Calu3 (cell line): ENCODE measurements around the gene DCP1A. TPM values are rescaled to one million over a fixed set of nuclear protein-coding genes. Genes with fewer than 3 reads are reported as not detected.
"Not testable (repeated sequence)": the region's sequence is repeated elsewhere in the genome, so short reads cannot be mapped to it uniquely, and the experiment has no call there.

Experiments
- BruUV-seq: library from RNA; stranded (reverse); fragments of 400-500 nt; replicated peaks from 2 replicates; lab custom pipeline; 2021; lab: Mats Ljungman, UMichigan
- CTCF ChIA-PET: fragments of 300-600 bp; sonication (Branson Sonifier 250); formaldehyde crosslinking; loops from one replicate; lab custom pipeline; 2022; ENCODE audit warnings: antibody characterized with exemption; lab: Charles Lee
- DNase-seq: peaks from one replicate; pipeline ENCODE4 v3.0.0; 2022
- H3K27ac Mint-ChIP-seq: one replicate; pipeline ENCODE4 v1.8.0; 2022; ENCODE audit warnings: mixed read lengths; ENCODE audit not compliant: unreplicated experiment
- H3K27me3 Mint-ChIP-seq: one replicate; pipeline ENCODE4 v1.8.0; 2022; ENCODE audit warnings: mixed read lengths; ENCODE audit not compliant: unreplicated experiment
- H3K36me3 Mint-ChIP-seq: one replicate; pipeline ENCODE4 v1.8.0; 2022; ENCODE audit warnings: mild to moderate bottlenecking, moderate library complexity, mixed read lengths; ENCODE audit not compliant: insufficient read depth, unreplicated experiment
- H3K4me1 Mint-ChIP-seq: one replicate; pipeline ENCODE4 v1.8.0; 2022; ENCODE audit warnings: mild to moderate bottlenecking, low read depth, mixed read lengths; ENCODE audit not compliant: unreplicated experiment
- H3K4me3 Mint-ChIP-seq: one replicate; pipeline ENCODE4 v1.8.0; 2022; ENCODE audit warnings: mild to moderate bottlenecking, low read depth, moderate library complexity, mixed read lengths; ENCODE audit not compliant: unreplicated experiment
- H3K9me3 Mint-ChIP-seq: one replicate; pipeline ENCODE4 v1.8.0; 2022; ENCODE audit warnings: low read depth, mixed read lengths; ENCODE audit not compliant: unreplicated experiment
- CTCF ChIP-seq: fragments of 200-600 bp; IDR thresholded peaks from one replicate; pipeline ENCODE4 v1.8.0; 2022; ENCODE audit warnings: antibody characterized with exemption; ENCODE audit not compliant: unreplicated experiment
- intact Hi-C: fragments of 100-400 bp; cut with micrococcal nuclease; formaldehyde crosslinking; loops from one replicate; pipeline ENCODE4 v1.10.0; 2022; ENCODE audit not compliant: unreplicated experiment
- total RNA-seq: library from RNA; stranded (reverse); gene quantifications from 2 replicates; pipeline ENCODE4 v1.2.3, GENCODE V29; 2022

DCP1A gene
- total RNA-seq, 1 experiment from 2014 or later, result 27.4 TPM

- Mint-ChIP-seq H3K4me3 (no peak overlapping the region), H3K27ac (no peak overlapping the region), H3K9me3 (no peaks in the 10 kb centered on the region), H3K36me3 (peaks cover 20% of the 10 kb centered on the region), H3K27me3 (no peaks in the 10 kb centered on the region), H3K4me1 (peaks cover 11% of the 10 kb centered on the region)
- DNase-seq, result no peak
- no TSS peak for BruUV-seq
- intact Hi-C loops, result loop anchor here (5.0 kb wide), 1 partner anchor 128 kb away; no protein-coding TSS in a partner anchor
- CTCF ChIA-PET, result no interaction called here
- TF ChIP-seq CTCF, result no peak
These were observed 3.3 kb upstream of the DCP1A start for GRCh38 chr3:53350652-53351051.

- CTCF ChIA-PET, result interaction anchor here (0.7 to 1.2 kb wide), 6 partner anchors 9 to 127 kb away, joined by 3 to 5 read pairs (median 3); no protein-coding TSS in a partner anchor
- BruUV-seq, H3K4me1 Mint-ChIP-seq, H3K9me3 Mint-ChIP-seq, intact Hi-C loops, DNase-seq, H3K27me3 Mint-ChIP-seq: not testable (repeated sequence)
- peak overlapping the region; percentile 81 for H3K4me3 Mint-ChIP-seq
- peaks cover 25% of the 10 kb centered on the region for H3K36me3 Mint-ChIP-seq
- peak overlapping the region; percentile 74 for H3K27ac Mint-ChIP-seq
These were observed 775 bp upstream of the DCP1A start for GRCh38 chr3:53348118-53348517.

DNA sequence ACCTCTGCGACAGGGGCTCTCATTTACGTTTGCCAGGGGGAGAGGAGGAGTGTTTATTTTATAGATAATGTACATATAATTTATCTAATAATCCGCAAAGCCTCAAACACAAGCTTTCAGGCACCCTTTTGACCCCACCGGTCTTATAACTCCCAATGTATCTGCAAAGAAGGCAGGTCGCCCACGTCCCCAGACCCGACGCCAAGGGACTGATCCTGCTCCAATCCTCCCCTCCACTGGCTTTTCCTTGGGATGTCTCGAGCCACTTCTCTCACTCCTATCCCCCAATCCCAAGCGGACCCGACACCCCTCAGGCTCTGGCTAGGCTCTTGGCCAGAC is 452 bp downstream of the DCP1A start:
- Mint-ChIP-seq H3K27ac (peak overlapping the region; percentile 74), H3K27me3 (no peaks in the 10 kb centered on the region), H3K9me3 (no peaks in the 10 kb centered on the region), H3K4me3 (peak overlapping the region; percentile 81), H3K36me3 (peaks cover 25% of the 10 kb centered on the region), H3K4me1 (peaks cover 9% of the 10 kb centered on the region)
- no TSS peak for BruUV-seq
- CTCF ChIA-PET, result interaction anchor here (0.6 to 1.2 kb wide), 2 partner anchors 10 to 158 kb away, joined by 3 to 7 read pairs; no protein-coding TSS in a partner anchor
- DNase-seq, result no peak
- intact Hi-C loops, result no loop called here
- no peak for TF ChIP-seq CTCF

DNA sequence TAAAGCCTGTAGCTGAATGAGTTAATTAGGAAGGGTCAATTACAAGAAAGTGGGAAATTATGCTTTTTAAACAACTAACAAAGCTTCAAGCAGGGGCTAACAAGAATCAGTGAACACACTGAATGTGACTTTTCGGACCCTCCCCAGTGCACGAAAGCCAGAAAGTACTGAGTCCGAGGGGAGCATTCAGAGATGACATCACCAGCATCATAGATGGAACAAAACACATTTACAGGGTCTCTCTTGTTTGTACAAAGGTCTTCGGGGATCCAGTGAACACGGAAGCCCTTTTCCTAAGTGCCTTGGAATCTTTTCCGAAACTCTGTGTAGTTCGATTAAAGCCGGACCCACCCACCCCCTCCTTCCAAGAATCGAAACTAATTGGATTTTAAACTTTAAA is 829 bp downstream of the DCP1A start:
- CTCF ChIA-PET, result no interaction called here
- no peaks in the 10 kb centered on the region for H3K27me3 Mint-ChIP-seq
- no peak for TF ChIP-seq CTCF
- H3K4me1 Mint-ChIP-seq, result peaks cover 9% of the 10 kb centered on the region
- H3K27ac Mint-ChIP-seq, result peak overlapping the region; percentile 74
- H3K9me3 Mint-ChIP-seq, result no peaks in the 10 kb centered on the region
- no peak for DNase-seq
- H3K36me3 Mint-ChIP-seq, result peaks cover 25% of the 10 kb centered on the region
- peak overlapping the region; percentile 81 for H3K4me3 Mint-ChIP-seq
- TSS peak; percentile 55 for BruUV-seq
- intact Hi-C loops, result no loop called here

DNA sequence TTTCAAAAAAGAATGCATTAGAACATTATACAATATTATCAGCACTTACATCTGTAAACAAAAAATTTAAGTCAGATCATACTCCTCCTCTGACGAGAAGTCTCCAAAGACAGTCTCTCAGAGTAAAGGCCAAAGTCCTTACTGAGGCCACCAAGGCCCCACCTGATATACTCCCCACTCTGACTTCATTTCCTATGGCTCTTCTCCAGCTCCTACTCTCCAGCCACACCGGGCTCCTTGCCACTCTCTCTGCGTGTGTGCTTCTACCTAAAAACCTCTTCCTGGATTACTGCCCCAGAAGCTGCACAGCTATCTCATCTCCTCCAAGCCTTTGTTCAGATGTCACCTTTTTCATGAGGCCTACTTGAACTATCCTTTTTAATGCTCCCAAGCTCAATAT is 5.0 kb downstream of the DCP1A start:
- intact Hi-C loops, result no loop called here
- Mint-ChIP-seq H3K4me3 (no peak overlapping the region), H3K4me1 (peaks cover 9% of the 10 kb centered on the region), H3K9me3 (no peaks in the 10 kb centered on the region), H3K27me3 (no peaks in the 10 kb centered on the region), H3K27ac (no peak overlapping the region), H3K36me3 (peaks cover 17% of the 10 kb centered on the region)
- no peak for TF ChIP-seq CTCF
- CTCF ChIA-PET, result no interaction called here
- no peak for DNase-seq
- BruUV-seq, result no TSS peak
